Loucy (cell line): ENCODE data around the gene ADGRG7.
"Not testable (repeated sequence)": the region's sequence is repeated elsewhere in the genome, so short reads cannot be mapped to it uniquely, and the experiment has no call there.

Experiments used
- H2AFZ ChIP-seq: fragments of 200-600 bp; sonication (generic); 2 replicates; pipeline ENCODE4 v1.6.0; 2016; ENCODE audit warnings: antibody characterized with exemption, mild to moderate bottlenecking, low read length, moderate library complexity
- H3F3A ChIP-seq: fragments of 200-600 bp; 2 replicates; pipeline ENCODE4 v1.6.0; 2016; ENCODE audit warnings: antibody characterized with exemption, low read depth, mild to moderate bottlenecking
- H3K27me3 ChIP-seq: fragments of 200-600 bp; sonication (generic); 2 replicates; pipeline ENCODE4 v1.6.1; 2014; ENCODE audit warnings: low read length, mild to moderate bottlenecking; ENCODE audit not compliant: insufficient read depth, poor library complexity, severe bottlenecking
- H3K36me3 ChIP-seq: fragments of 200-600 bp; sonication (generic); 2 replicates; pipeline ENCODE4 v1.6.1; 2016; ENCODE audit warnings: low read length; ENCODE audit not compliant: insufficient read depth
- H3K4me1 ChIP-seq: fragments of 200-600 bp; sonication (generic); 2 replicates; pipeline ENCODE4 v1.5.1; 2014; ENCODE audit warnings: low read length, mild to moderate bottlenecking; ENCODE audit not compliant: insufficient read depth, poor library complexity, severe bottlenecking
- H3K4me2 ChIP-seq: fragments of 200-600 bp; sonication (generic); 2 replicates; pipeline ENCODE4 v1.6.0; 2014; ENCODE audit warnings: antibody characterized with exemption, low read length, low read depth, mild to moderate bottlenecking; ENCODE audit not compliant: poor library complexity, severe bottlenecking
- H3K4me3 ChIP-seq: fragments of 200-600 bp; sonication (generic); 2 replicates; pipeline ENCODE4 v1.5.1; 2014; ENCODE audit warnings: low read length, mild to moderate bottlenecking, mixed read lengths; ENCODE audit not compliant: poor library complexity, severe bottlenecking
- H3K79me2 ChIP-seq: fragments of 200-600 bp; sonication (generic); 2 replicates; pipeline ENCODE4 v1.6.1; 2014; ENCODE audit warnings: low read length; ENCODE audit not compliant: insufficient read depth
- H3K9ac ChIP-seq: fragments of 200-600 bp; sonication (generic); 2 replicates; pipeline ENCODE4 v1.6.0; 2014; ENCODE audit warnings: mild to moderate bottlenecking, low read depth, low read length, moderate library complexity; ENCODE audit not compliant: poor library complexity, severe bottlenecking
- H3K9me2 ChIP-seq: fragments of 200-600 bp; sonication (generic); replicated peaks from 2 replicates; pipeline ENCODE4 v1.6.1; 2016; ENCODE audit warnings: low read depth, low read length, mixed read lengths
- H3K9me3 ChIP-seq: fragments of 200-600 bp; sonication (generic); 2 replicates; pipeline ENCODE4 v1.6.1; 2014; ENCODE audit warnings: mild to moderate bottlenecking, antibody characterized with exemption, low read length, low read depth; ENCODE audit not compliant: insufficient read depth
- H4K20me1 ChIP-seq: fragments of 200-600 bp; sonication (generic); 2 replicates; pipeline ENCODE4 v1.6.0; 2014; ENCODE audit warnings: antibody characterized with exemption, low read length, mild to moderate bottlenecking; ENCODE audit not compliant: insufficient read depth, poor library complexity, severe bottlenecking
- EZH2phosphoT487 ChIP-seq: fragments of 200-600 bp; IDR thresholded peaks from 2 replicates; pipeline ENCODE4 v1.6.1; 2018; ENCODE audit warnings: antibody characterized with exemption, mild to moderate bottlenecking, moderate library complexity, borderline replicate concordance
- TF ChIP-seq, protein P1 (sequence below): fragments of 200-600 bp; sonication (generic); conservative IDR thresholded peaks from 2 replicates; pipeline ENCODE4 v1.5.1; 2014; ENCODE audit warnings: mild to moderate bottlenecking, antibody characterized with exemption, low read length

The ADGRG7 gene

DNA sequence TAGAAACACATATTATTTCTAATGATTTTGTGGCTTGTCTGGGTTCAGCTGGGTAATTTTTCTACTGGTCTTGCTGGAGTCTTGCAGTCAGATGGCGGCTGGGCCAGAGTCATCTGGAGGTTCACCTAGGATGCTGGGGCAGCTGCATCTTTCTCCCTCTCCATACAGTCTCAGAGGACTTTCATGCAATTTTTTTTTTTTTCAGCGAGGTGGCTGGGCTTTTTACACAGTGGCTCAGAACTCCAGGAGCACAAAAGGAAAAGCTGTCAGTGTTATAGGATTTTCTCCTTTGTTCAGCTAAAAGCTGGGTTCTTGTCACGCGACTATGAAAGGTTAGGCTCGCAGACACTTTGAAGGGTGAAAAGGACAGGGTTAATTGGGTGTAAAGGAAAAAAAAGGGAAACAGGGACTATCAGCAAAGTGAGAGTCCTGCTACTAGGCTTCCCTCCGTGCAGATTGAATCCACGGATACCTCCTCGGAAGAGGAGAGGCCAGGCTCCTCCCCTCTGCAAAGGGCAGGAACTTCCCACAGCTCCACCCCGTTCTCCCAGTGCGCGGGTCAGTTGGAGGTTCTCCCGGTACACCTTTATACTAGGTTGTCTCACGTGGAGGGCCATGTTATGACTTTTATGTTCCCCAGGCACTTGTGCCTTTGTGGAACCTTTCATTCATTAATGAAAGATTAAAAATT, 44.3 kb downstream of the ADGRG7 start:
- H2AFZ ChIP-seq = no peak overlapping the region
- no peaks in the 10 kb centered on the region for H3K36me3 ChIP-seq
- no peak overlapping the region for H3K4me2 ChIP-seq
- no peak overlapping the region for H3K4me3 ChIP-seq
- H3K4me1 ChIP-seq = peaks cover 4% of the 10 kb centered on the region
- no peaks in the 10 kb centered on the region for H3K79me2 ChIP-seq
- H3F3A ChIP-seq = no peaks in the 10 kb centered on the region
- H4K20me1 ChIP-seq = no peaks in the 10 kb centered on the region
- H3K9ac ChIP-seq = no peak overlapping the region
- TF ChIP-seq, protein P1, sequence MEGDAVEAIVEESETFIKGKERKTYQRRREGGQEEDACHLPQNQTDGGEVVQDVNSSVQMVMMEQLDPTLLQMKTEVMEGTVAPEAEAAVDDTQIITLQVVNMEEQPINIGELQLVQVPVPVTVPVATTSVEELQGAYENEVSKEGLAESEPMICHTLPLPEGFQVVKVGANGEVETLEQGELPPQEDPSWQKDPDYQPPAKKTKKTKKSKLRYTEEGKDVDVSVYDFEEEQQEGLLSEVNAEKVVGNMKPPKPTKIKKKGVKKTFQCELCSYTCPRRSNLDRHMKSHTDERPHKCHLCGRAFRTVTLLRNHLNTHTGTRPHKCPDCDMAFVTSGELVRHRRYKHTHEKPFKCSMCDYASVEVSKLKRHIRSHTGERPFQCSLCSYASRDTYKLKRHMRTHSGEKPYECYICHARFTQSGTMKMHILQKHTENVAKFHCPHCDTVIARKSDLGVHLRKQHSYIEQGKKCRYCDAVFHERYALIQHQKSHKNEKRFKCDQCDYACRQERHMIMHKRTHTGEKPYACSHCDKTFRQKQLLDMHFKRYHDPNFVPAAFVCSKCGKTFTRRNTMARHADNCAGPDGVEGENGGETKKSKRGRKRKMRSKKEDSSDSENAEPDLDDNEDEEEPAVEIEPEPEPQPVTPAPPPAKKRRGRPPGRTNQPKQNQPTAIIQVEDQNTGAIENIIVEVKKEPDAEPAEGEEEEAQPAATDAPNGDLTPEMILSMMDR = no peak
- no peak for TF ChIP-seq EZH2phosphoT487
- no peaks in the 10 kb centered on the region for H3K9me2 ChIP-seq
- no peaks in the 10 kb centered on the region for H3K9me3 ChIP-seq
- H3K27me3 ChIP-seq = no peaks in the 10 kb centered on the region

DNA sequence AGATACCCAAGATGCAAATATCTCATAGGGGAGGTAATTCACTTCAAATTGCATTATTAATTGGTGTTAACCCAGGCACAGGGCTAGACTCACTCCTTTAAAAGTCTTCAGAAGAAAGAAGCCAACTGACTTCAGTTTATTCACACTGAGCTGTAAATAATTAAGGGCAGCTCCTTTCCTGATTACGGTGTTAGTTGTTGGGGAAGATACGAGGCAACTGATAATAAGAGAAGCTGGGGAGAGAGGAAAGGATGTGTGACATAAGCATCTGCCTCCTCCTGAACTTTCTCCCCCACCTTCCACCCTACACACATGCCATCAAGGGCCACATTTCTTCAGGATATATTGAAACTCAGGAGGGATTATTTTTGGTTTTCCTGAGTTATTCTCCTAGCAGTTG, 47.5 kb downstream of the ADGRG7 start:
- no peak overlapping the region for H3K9ac ChIP-seq
- no peaks in the 10 kb centered on the region for H3F3A ChIP-seq
- H3K4me2 ChIP-seq = no peak overlapping the region
- no peak overlapping the region for H2AFZ ChIP-seq
- H4K20me1 ChIP-seq = no peaks in the 10 kb centered on the region
- no peaks in the 10 kb centered on the region for H3K79me2 ChIP-seq
- H3K9me2 ChIP-seq = no peaks in the 10 kb centered on the region
- no peaks in the 10 kb centered on the region for H3K4me1 ChIP-seq
- TF ChIP-seq EZH2phosphoT487 = no peak
- TF ChIP-seq, protein P1 = no peak
- H3K9me3 ChIP-seq = no peaks in the 10 kb centered on the region
- no peaks in the 10 kb centered on the region for H3K27me3 ChIP-seq
- H3K36me3 ChIP-seq = no peaks in the 10 kb centered on the region
- H3K4me3 ChIP-seq = no peak overlapping the region

DNA sequence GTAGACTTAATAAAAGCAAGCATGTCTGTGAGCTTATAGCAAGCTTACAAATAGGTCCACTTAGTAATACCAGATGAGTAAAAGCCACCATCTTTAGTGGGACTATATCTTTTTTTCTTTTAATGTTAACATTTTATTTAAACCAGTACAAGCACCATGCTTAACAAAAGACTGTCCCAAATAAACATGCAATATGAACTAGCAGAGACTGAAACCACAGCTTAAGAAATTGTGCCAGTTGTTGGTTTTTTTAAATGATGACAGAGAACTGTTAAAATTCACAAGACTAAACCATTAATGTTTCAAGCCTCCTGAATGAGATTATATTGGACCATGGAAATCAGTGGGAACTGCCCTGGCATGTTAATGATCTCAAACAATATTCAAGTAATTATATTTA, 51.9 kb downstream of the ADGRG7 start:
- not testable (repeated sequence) for H3K27me3 ChIP-seq, H3K4me1 ChIP-seq, H4K20me1 ChIP-seq, H3K9me3 ChIP-seq, H3F3A ChIP-seq, H3K79me2 ChIP-seq, H3K36me3 ChIP-seq, H3K9me2 ChIP-seq, H3K4me2 ChIP-seq, H3K9ac ChIP-seq, H2AFZ ChIP-seq, H3K4me3 ChIP-seq

DNA sequence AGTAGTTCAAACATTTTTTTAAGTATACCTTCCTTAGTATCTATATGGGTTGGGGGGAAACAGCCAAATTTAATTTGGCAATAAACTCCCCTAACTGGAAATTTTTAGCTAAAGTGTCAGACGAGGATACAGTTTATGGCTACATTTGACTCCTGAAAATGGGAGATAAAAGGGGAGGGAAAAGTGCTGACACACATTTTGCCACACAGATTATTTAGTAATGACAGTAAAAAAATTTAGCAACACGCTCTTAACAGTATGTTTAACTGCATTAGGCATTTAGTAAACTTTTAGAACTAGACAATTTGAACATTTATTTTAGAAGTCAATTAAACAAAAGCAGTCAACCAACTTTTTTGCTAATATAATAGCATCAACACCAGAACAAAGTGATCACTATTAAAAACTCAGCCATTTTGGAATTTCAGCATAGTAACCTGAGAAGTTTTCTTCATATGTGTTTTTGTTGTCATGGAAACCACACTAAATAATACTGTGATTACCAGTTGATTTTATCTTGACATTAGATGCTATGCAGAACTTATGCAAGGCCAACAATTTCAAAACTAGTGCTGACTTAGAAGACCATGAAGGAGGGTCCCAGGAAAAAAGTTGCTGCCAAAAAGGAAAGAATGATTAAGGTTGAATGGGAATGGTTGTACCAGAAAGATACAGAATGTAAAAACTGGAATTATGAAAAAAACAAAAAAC, 52.9 kb downstream of the ADGRG7 start:
- no peak for TF ChIP-seq EZH2phosphoT487
- TF ChIP-seq, protein P1 = no peak
- H3F3A ChIP-seq = no peaks in the 10 kb centered on the region
- H3K9me3 ChIP-seq = no peaks in the 10 kb centered on the region
- H3K9me2 ChIP-seq = no peaks in the 10 kb centered on the region
- no peaks in the 10 kb centered on the region for H3K36me3 ChIP-seq
- H3K79me2 ChIP-seq = no peaks in the 10 kb centered on the region
- H3K4me2 ChIP-seq = no peak overlapping the region
- H3K4me3 ChIP-seq = no peak overlapping the region
- H3K27me3 ChIP-seq = no peaks in the 10 kb centered on the region
- no peak overlapping the region for H3K9ac ChIP-seq
- H4K20me1 ChIP-seq = no peaks in the 10 kb centered on the region
- H2AFZ ChIP-seq = no peak overlapping the region
- H3K4me1 ChIP-seq = no peaks in the 10 kb centered on the region
